Measurements from ENCODE around the gene LHX4.

The LHX4 gene

GRCh38 chr1:180248731-180249681, 18.9 kb downstream of the LHX4 start:
- DNase-seq (ENCODE audit: low read depth) = no peak
- Histone ChIP-seq H3K36me3 (ENCODE audit: control insufficient read depth, insufficient read depth, low read length, severe bottlenecking) (no peaks in the 10 kb centered on the region), H3K4me3 (ENCODE audit: low read length) (no peak overlapping the region), H3K27me3 (replicated peaks; ENCODE audit: control insufficient read depth, insufficient read depth, low read length) (peaks cover 42% of the 10 kb centered on the region), H3K9ac (ENCODE audit: low read length) (no peak overlapping the region), H3K4me1 (ENCODE audit: control insufficient read depth, insufficient read depth, low read length) (peaks cover 7% of the 10 kb centered on the region), H3K9me3 (ENCODE audit: control insufficient read depth, low read length) (no peaks in the 10 kb centered on the region)

- H3K27me3 ChIP-seq (replicated peaks; ENCODE audit: control insufficient read depth, insufficient read depth, low read length) = peaks cover 48% of the 10 kb centered on the region
- H3K4me3 ChIP-seq (ENCODE audit: low read length) = no peak overlapping the region
- no peaks in the 10 kb centered on the region for H3K36me3 ChIP-seq (ENCODE audit: control insufficient read depth, insufficient read depth, low read length, severe bottlenecking)
- no peak for DNase-seq (ENCODE audit: low read depth)
- no peak overlapping the region for H3K9ac ChIP-seq (ENCODE audit: low read length)
- no peaks in the 10 kb centered on the region for H3K9me3 ChIP-seq (ENCODE audit: control insufficient read depth, low read length)
- peaks cover 7% of the 10 kb centered on the region for H3K4me1 ChIP-seq (ENCODE audit: control insufficient read depth, insufficient read depth, low read length)
These were observed 19.8 kb downstream of the LHX4 start for GRCh38 chr1:180249725-180250498.

- peaks cover 52% of the 10 kb centered on the region for H3K27me3 ChIP-seq (replicated peaks; ENCODE audit: control insufficient read depth, insufficient read depth, low read length)
- no peaks in the 10 kb centered on the region for H3K9me3 ChIP-seq (ENCODE audit: control insufficient read depth, low read length)
- H3K9ac ChIP-seq (ENCODE audit: low read length) = no peak overlapping the region
- H3K36me3 ChIP-seq (ENCODE audit: control insufficient read depth, insufficient read depth, low read length, severe bottlenecking) = no peaks in the 10 kb centered on the region
- H3K4me1 ChIP-seq (ENCODE audit: control insufficient read depth, insufficient read depth, low read length) = peaks cover 7% of the 10 kb centered on the region
- no peak overlapping the region for H3K4me3 ChIP-seq (ENCODE audit: low read length)
- DNase-seq (ENCODE audit: low read depth) = no peak
These were observed 20.4 kb downstream of the LHX4 start for GRCh38 chr1:180250499-180250770.

GRCh38 chr1:180250883-180251509, 20.9 kb downstream of the LHX4 start:
- no peaks in the 10 kb centered on the region for H3K36me3 ChIP-seq (ENCODE audit: control insufficient read depth, insufficient read depth, low read length, severe bottlenecking)
- H3K4me3 ChIP-seq (ENCODE audit: low read length) = no peak overlapping the region
- no peaks in the 10 kb centered on the region for H3K9me3 ChIP-seq (ENCODE audit: control insufficient read depth, low read length)
- H3K27me3 ChIP-seq (replicated peaks; ENCODE audit: control insufficient read depth, insufficient read depth, low read length) = peaks cover 55% of the 10 kb centered on the region
- peaks cover 7% of the 10 kb centered on the region for H3K4me1 ChIP-seq (ENCODE audit: control insufficient read depth, insufficient read depth, low read length)
- DNase-seq (ENCODE audit: low read depth) = no peak
- H3K9ac ChIP-seq (ENCODE audit: low read length) = no peak overlapping the region

GRCh38 chr1:180251526-180252305, 21.7 kb downstream of the LHX4 start:
- Histone ChIP-seq H3K27me3 (replicated peaks; ENCODE audit: control insufficient read depth, insufficient read depth, low read length) (peaks cover 62% of the 10 kb centered on the region), H3K9ac (ENCODE audit: low read length) (no peak overlapping the region), H3K4me1 (ENCODE audit: control insufficient read depth, insufficient read depth, low read length) (peaks cover 7% of the 10 kb centered on the region), H3K36me3 (ENCODE audit: control insufficient read depth, insufficient read depth, low read length, severe bottlenecking) (no peaks in the 10 kb centered on the region), H3K4me3 (ENCODE audit: low read length) (no peak overlapping the region), H3K9me3 (ENCODE audit: control insufficient read depth, low read length) (no peaks in the 10 kb centered on the region)
- DNase-seq (ENCODE audit: low read depth) = no peak

GRCh38 chr1:180252638-180253536, 22.8 kb downstream of the LHX4 start:
- Histone ChIP-seq H3K9ac (ENCODE audit: low read length) (no peak overlapping the region), H3K4me1 (ENCODE audit: control insufficient read depth, insufficient read depth, low read length) (peaks cover 7% of the 10 kb centered on the region), H3K4me3 (ENCODE audit: low read length) (no peak overlapping the region), H3K27me3 (replicated peaks; ENCODE audit: control insufficient read depth, insufficient read depth, low read length) (peaks cover 63% of the 10 kb centered on the region), H3K9me3 (ENCODE audit: control insufficient read depth, low read length) (no peaks in the 10 kb centered on the region), H3K36me3 (ENCODE audit: control insufficient read depth, insufficient read depth, low read length, severe bottlenecking) (no peaks in the 10 kb centered on the region)
- peak; percentile 77 for DNase-seq (ENCODE audit: low read depth)

GRCh38 chr1:180253585-180254495, 23.8 kb downstream of the LHX4 start:
- no peaks in the 10 kb centered on the region for H3K9me3 ChIP-seq (ENCODE audit: control insufficient read depth, low read length)

GRCh38 chr1:180254496-180254819, 24.4 kb downstream of the LHX4 start:
- peaks cover 74% of the 10 kb centered on the region for H3K27me3 ChIP-seq (replicated peaks; ENCODE audit: control insufficient read depth, insufficient read depth, low read length)

More at GRCh38 chr1:180253585-180254495, 23.8 kb downstream of the LHX4 start:
- no peak for DNase-seq (ENCODE audit: low read depth)
- H3K36me3 ChIP-seq (ENCODE audit: control insufficient read depth, insufficient read depth, low read length, severe bottlenecking) = no peaks in the 10 kb centered on the region
- H3K4me1 ChIP-seq (ENCODE audit: control insufficient read depth, insufficient read depth, low read length) = peaks cover 3% of the 10 kb centered on the region
- H3K27me3 ChIP-seq (replicated peaks; ENCODE audit: control insufficient read depth, insufficient read depth, low read length) = peaks cover 69% of the 10 kb centered on the region
- no peak overlapping the region for H3K4me3 ChIP-seq (ENCODE audit: low read length)
- H3K9ac ChIP-seq (ENCODE audit: low read length) = no peak overlapping the region

GRCh38 chr1:180254854-180255253, 24.8 kb downstream of the LHX4 start:
- peaks cover 74% of the 10 kb centered on the region for H3K27me3 ChIP-seq (replicated peaks; ENCODE audit: control insufficient read depth, insufficient read depth, low read length)
- H3K36me3 ChIP-seq (ENCODE audit: control insufficient read depth, insufficient read depth, low read length, severe bottlenecking) = no peaks in the 10 kb centered on the region
- H3K9ac ChIP-seq (ENCODE audit: low read length) = no peak overlapping the region
- H3K4me1 ChIP-seq (ENCODE audit: control insufficient read depth, insufficient read depth, low read length) = no peaks in the 10 kb centered on the region
- no peak overlapping the region for H3K4me3 ChIP-seq (ENCODE audit: low read length)
- no peak for DNase-seq (ENCODE audit: low read depth)
- no peaks in the 10 kb centered on the region for H3K9me3 ChIP-seq (ENCODE audit: control insufficient read depth, low read length)

More at GRCh38 chr1:180254496-180254819, 24.4 kb downstream of the LHX4 start:
- DNase-seq (ENCODE audit: low read depth) = no peak
- H3K4me3 ChIP-seq (ENCODE audit: low read length) = no peak overlapping the region
- H3K9me3 ChIP-seq (ENCODE audit: control insufficient read depth, low read length) = no peaks in the 10 kb centered on the region
- no peak overlapping the region for H3K9ac ChIP-seq (ENCODE audit: low read length)
- H3K4me1 ChIP-seq (ENCODE audit: control insufficient read depth, insufficient read depth, low read length) = no peaks in the 10 kb centered on the region
- no peaks in the 10 kb centered on the region for H3K36me3 ChIP-seq (ENCODE audit: control insufficient read depth, insufficient read depth, low read length, severe bottlenecking)
